Naive thymus-derived CD4-positive, alpha-beta T cell (primary cell): ENCODE measurements around the gene PPP3R1. TPM values are rescaled to one million over a fixed set of nuclear protein-coding genes. Genes with fewer than 3 reads are reported as not detected.

Experiments
- ATAC-seq: fragments of 150-1000 bp; cut with Tn5 transposase; 2 replicates; pipeline ENCODE4 v1.10.0; 2021; ENCODE audit warnings: mild to moderate bottlenecking, moderate library complexity
- CTCF ChIA-PET: fragments of 350-600 bp; sonication (Branson Sonifier 250); formaldehyde crosslinking; loops from one replicate; lab custom pipeline; 2021; ENCODE audit warnings: antibody characterized with exemption; lab: Charles Lee
- POLR2A ChIA-PET: fragments of 350-600 bp; sonication (Branson Sonifier 250); formaldehyde crosslinking; loops from one replicate; lab custom pipeline; 2021; ENCODE audit warnings: antibody characterized with exemption, inconsistent platforms; lab: Charles Lee
- DNase-seq, 9 donors: peaks; one replicate each; pipeline versions ENCODE4 v3.0.0 to v3.0.0-alpha.2; 2020 to 2022; ENCODE audit warnings: mixed read lengths in 1 of 9
- H3K27ac ChIP-seq: one replicate; pipeline ENCODE4 v1.7.0; 2013; ENCODE audit warnings: mild to moderate bottlenecking, low read depth, low read length, moderate library complexity
- H3K27me3 ChIP-seq, 2 donors: one replicate each; pipeline ENCODE4 v1.7.0; 2013; ENCODE audit warnings: low read length in 2 of 2, mild to moderate bottlenecking in 2 of 2, moderate library complexity in 2 of 2; ENCODE audit not compliant: control insufficient read depth in 2 of 2, insufficient read depth in 2 of 2
- H3K36me3 ChIP-seq, 3 experiments: 1 replicate in 2 of 3; 2 replicates in 1 of 3; pipeline ENCODE4 v1.7.0; 2013; ENCODE audit warnings: low read length in 3 of 3, mild to moderate bottlenecking in 3 of 3, moderate library complexity in 1 of 3; ENCODE audit not compliant: insufficient read depth in 3 of 3, control insufficient read depth in 2 of 3
- H3K4me1 ChIP-seq, 2 donors: one replicate each; pipeline ENCODE4 v1.7.0; 2013; ENCODE audit warnings: low read length in 2 of 2, mild to moderate bottlenecking in 2 of 2, moderate library complexity in 1 of 2; ENCODE audit not compliant: control insufficient read depth in 2 of 2, insufficient read depth in 2 of 2
- H3K4me3 ChIP-seq: 2 replicates; pipeline ENCODE4 v1.7.0; 2013; ENCODE audit warnings: mild to moderate bottlenecking, low read length
- H3K9me3 ChIP-seq, 3 experiments: 1 replicate in 2 of 3; 2 replicates in 1 of 3; pipeline ENCODE4 v1.7.0; 2013; ENCODE audit warnings: low read length in 3 of 3; ENCODE audit not compliant: control insufficient read depth in 2 of 3
- H3K27ac Mint-ChIP-seq, 9 donors: one replicate each; pipeline ENCODE4 v1.8.0; 2020 to 2022; ENCODE audit warnings: mixed read lengths in 9 of 9, mild to moderate bottlenecking in 8 of 9, moderate library complexity in 5 of 9, inconsistent platforms in 2 of 9
- H3K27me3 Mint-ChIP-seq, 5 donors: one replicate each; pipeline ENCODE4 v1.8.0; 2021 to 2022; ENCODE audit warnings: mixed read lengths in 5 of 5, mild to moderate bottlenecking in 1 of 5
- H3K36me3 Mint-ChIP-seq, 5 donors: one replicate each; pipeline ENCODE4 v1.8.0; 2020 to 2022; ENCODE audit warnings: mixed read lengths in 5 of 5, mild to moderate bottlenecking in 3 of 5, inconsistent platforms in 1 of 5
- H3K4me1 Mint-ChIP-seq, 7 donors: one replicate each; pipeline ENCODE4 v1.8.0; 2020 to 2022; ENCODE audit warnings: mixed read lengths in 7 of 7, mild to moderate bottlenecking in 3 of 7, inconsistent platforms in 1 of 7
- H3K4me3 Mint-ChIP-seq, 10 donors: one replicate each; pipeline ENCODE4 v1.8.0; 2020 to 2022; ENCODE audit warnings: mild to moderate bottlenecking in 10 of 10, mixed read lengths in 10 of 10, moderate library complexity in 6 of 10, inconsistent platforms in 2 of 10
- H3K9me3 Mint-ChIP-seq, 11 donors: one replicate each; pipeline ENCODE4 v1.8.0; 2020 to 2022; ENCODE audit warnings: mixed read lengths in 11 of 11, mild to moderate bottlenecking in 4 of 11, inconsistent platforms in 1 of 11, moderate library complexity in 1 of 11
- intact Hi-C, 2 donors: fragments of 100-400 bp; cut with micrococcal nuclease; formaldehyde crosslinking; loops; one replicate each; pipeline ENCODE4 v1.15.1; 2023
- polyA plus RNA-seq, 2 donors: library from polyadenylated mRNA; unstranded; fragments of 300-500 nt; fragmentation: Illumina TruSeq; gene quantifications; one replicate each; pipeline ENCODE4 v1.2.3, GENCODE V29; 2021
- total RNA-seq, 6 experiments: library from RNA in 5 of 6; stranded (reverse) in 5 of 6; gene quantifications; 1 replicate in 5 of 6; 2 replicates in 1 of 6; pipeline ENCODE4 v1.2.3 and lab custom pipeline; 2021 to 2026

The PPP3R1 gene
- total and polyA plus RNA-seq, 7 experiments from 2014 or later, result 2.6 to 78.2 (median 64.2) TPM

DNA sequence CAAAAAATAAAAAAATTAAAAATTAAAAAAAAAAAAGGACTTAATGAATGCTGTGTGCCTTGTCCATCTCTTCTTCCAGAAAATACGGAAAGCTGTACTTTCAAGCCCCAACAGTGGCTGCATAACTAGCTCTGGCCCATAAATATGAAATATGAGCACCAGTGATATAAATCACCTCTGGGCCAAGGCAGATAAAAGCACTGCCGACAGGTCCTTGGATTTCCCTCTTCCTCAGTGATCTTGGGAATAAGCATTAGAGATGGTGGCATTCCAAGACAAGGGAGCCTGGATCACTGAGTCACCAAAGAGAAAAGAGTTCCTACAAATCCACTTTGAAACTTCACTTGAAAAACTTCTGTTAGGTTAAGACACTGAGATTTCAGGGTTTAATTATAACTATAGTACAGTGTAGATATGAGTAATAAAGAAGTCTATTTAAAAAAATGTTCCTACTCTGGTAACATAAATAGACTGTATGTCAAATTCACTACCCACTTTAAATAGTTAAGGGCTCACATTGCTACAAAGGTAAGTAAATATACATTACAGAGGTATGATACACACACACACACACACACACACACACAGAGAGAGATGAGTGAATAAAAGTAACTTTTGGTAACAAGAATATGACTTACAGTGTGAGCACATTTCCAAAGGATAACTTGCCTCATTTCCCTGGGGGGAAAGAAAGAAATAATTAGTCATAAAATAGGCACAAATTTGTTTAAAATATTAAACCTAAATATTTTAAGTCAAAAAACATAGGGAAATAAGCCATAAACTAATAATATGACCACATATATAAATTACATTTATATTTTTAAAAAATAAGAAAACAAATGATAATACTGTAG, 35.6 kb downstream of the PPP3R1 start:
- no peaks in the 10 kb centered on the region for H3K9me3 ChIP-seq
- H3K36me3 ChIP-seq, result peaks cover 0 to 13% (median 0%) of the 10 kb centered on the region in 3 experiments
- H3K4me3 ChIP-seq, result no peak overlapping the region
- H3K4me1 ChIP-seq, result peaks cover 10 to 18% of the 10 kb centered on the region in 2 donors
- H3K4me1 Mint-ChIP-seq, result peaks cover 48 to 93% (median 89%) of the 10 kb centered on the region in 7 donors
- DNase-seq, result no peak
- no peak for ATAC-seq
- H3K9me3 Mint-ChIP-seq, result peaks cover 0 to 3% (median 0%) of the 10 kb centered on the region in 11 donors
- H3K27me3 Mint-ChIP-seq, result no peaks in the 10 kb centered on the region
- H3K27me3 ChIP-seq, result no peaks in the 10 kb centered on the region
- no peak overlapping the region for H3K27ac ChIP-seq
- ChIA-PET CTCF (interaction anchor here (0.7 kb wide), 1 partner anchor 21 kb away, joined by 3 read pairs; no protein-coding TSS in a partner anchor), POLR2A (interaction anchor here (0.6 to 0.8 kb wide), 2 partner anchors 18 to 33 kb away, joined by 3 read pairs; no protein-coding TSS in a partner anchor)
- peak overlapping the region in 4 of 10 donors; percentile 5 to 39 (median 30) for H3K4me3 Mint-ChIP-seq
- H3K36me3 Mint-ChIP-seq, result peaks cover 8 to 27% (median 22%) of the 10 kb centered on the region in 5 donors
- intact Hi-C loops, result loop anchor here in 1 of 2 donors (2.0 kb wide), 1 partner anchor 14 kb away; no protein-coding TSS in a partner anchor
- H3K27ac Mint-ChIP-seq, result peak overlapping the region in 5 of 9 donors; percentile 2 to 73 (median 53)

DNA sequence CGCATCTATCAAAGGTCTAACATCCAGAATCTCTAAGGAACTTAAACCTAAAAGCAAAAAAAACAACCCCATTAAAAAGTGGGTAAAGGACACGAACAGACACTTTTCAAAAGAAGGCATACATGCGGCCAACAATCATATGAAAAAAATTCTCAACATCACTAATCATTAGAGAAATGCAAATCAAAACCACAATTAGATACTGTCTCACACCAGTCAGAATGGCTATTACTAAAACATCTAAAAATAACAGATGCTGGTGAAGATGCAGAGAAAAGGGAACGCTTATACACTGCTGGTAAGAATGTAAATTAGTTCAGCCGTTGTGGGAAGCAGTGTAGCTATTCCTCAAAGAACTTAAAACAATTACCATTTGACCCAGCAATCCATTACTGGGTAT, 38.0 kb downstream of the PPP3R1 start:
- no peaks in the 10 kb centered on the region for H3K27me3 Mint-ChIP-seq
- peaks cover 11 to 29% (median 17%) of the 10 kb centered on the region in 5 donors for H3K36me3 Mint-ChIP-seq
- no peak overlapping the region for H3K4me3 Mint-ChIP-seq
- no peaks in the 10 kb centered on the region for H3K9me3 ChIP-seq
- peaks cover 0 to 13% (median 0%) of the 10 kb centered on the region in 3 experiments for H3K36me3 ChIP-seq
- ChIA-PET POLR2A (no interaction called here), CTCF (no interaction called here)
- no peaks in the 10 kb centered on the region for H3K27me3 ChIP-seq
- peaks cover 5 to 18% of the 10 kb centered on the region in 2 donors for H3K4me1 ChIP-seq
- intact Hi-C loops, result no loop called here
- no peak overlapping the region for H3K4me3 ChIP-seq
- H3K27ac Mint-ChIP-seq, result peak overlapping the region in 8 of 9 donors; percentile 8 to 71 (median 40)
- no peak for ATAC-seq
- no peak for DNase-seq
- no peaks in the 10 kb centered on the region for H3K9me3 Mint-ChIP-seq
- peaks cover 41 to 86% (median 80%) of the 10 kb centered on the region in 7 donors for H3K4me1 Mint-ChIP-seq
- no peak overlapping the region for H3K27ac ChIP-seq

DNA sequence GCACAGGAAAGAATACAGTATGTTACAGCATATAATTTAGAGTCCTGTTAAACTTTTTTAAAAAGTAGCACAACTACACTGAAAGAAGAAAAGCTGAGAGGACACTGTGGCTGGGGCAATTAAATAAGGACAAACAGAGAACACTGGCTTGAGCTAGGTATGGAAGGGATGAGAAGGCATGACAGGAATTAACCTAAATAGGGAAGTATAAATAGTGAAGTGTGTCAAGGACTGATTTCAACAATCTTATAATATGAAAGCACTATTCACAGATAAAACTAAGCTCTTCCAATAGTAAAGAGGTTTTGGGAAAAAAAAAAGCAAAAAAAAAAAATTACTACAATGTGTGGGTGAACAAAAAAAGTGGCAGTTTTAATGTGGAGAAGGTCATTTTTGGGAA, 45.5 kb downstream of the PPP3R1 start:
- Mint-ChIP-seq H3K36me3 (peaks cover 4 to 28% (median 6%) of the 10 kb centered on the region in 5 donors), H3K4me3 (peak overlapping the region in 9 of 10 donors; percentile 11 to 74 (median 50)), H3K9me3 (no peaks in the 10 kb centered on the region), H3K4me1 (peaks cover 48 to 84% (median 71%) of the 10 kb centered on the region in 7 donors), H3K27ac (peak overlapping the region; percentile 1 to 83 (median 66)), H3K27me3 (no peaks in the 10 kb centered on the region)
- Histone ChIP-seq H3K27me3 (no peaks in the 10 kb centered on the region), H3K9me3 (no peaks in the 10 kb centered on the region), H3K36me3 (no peaks in the 10 kb centered on the region), H3K27ac (peak overlapping the region; percentile 28), H3K4me3 (no peak overlapping the region), H3K4me1 (peaks cover 28 to 35% of the 10 kb centered on the region in 2 donors)
- ATAC-seq (peak; percentile 54), DNase-seq (no peak)
- intact Hi-C loops, result loop anchor here in 1 of 2 donors (2.0 kb wide), 1 partner anchor 44 kb away; no protein-coding TSS in a partner anchor
- POLR2A ChIA-PET, result interaction anchor here (0.6 to 1.4 kb wide), 3 partner anchors 11 to 22 kb away, joined by 3 to 4 read pairs (median 3); no protein-coding TSS in a partner anchor
- CTCF ChIA-PET, result interaction anchor here (1.4 kb wide), 1 partner anchor 13 kb away, joined by 3 read pairs; no protein-coding TSS in a partner anchor

DNA sequence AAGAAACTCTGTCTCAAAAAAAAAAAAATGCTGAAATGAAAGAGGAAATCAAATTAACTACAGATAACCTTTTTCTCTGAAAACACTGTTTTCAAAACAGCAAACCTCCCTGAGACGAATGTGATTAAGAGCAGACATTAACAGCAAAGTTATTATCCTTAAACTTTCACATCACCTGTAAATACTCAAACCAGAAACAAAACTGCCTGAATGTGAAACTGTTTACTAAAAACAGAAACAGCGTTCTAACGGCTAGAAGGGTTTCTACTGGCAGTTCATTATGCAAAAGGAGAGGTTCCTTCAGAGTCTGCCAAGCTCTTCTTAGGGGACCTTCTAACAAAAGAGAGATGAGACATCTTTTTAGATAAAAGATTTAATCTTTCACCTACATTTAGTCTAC, 48.7 kb downstream of the PPP3R1 start:
- peak in 3 of 9 donors; percentile 8 to 19 (median 16) for DNase-seq

DNA sequence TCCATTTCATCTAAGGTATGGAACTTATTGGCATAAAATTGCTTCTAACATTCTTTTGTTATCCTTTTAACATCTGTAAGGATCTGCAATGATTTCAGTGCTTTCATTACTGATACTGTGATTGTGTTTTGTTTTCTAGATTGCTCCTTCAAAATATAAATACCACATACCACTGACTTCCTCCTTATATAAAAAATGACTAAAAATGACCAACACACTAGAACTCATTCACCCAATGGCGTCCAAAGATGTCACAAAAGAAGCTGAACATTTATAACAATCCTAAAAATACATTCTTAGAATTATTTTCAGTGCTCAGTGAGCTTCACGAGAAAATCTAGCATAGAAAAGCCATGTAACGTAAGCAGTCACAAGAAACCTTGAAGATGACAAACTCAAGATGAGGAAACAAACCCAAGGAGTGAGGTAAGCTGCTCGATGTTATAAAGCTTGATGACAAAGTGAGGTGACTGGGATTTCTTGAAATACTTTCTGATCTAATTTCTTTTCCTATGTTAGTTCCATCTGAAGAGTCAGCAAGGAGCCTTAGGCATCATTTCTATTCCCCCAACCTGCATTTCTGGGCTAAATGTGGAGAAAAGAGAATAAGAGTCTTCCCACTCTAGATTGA, 52.1 kb downstream of the PPP3R1 start:
- H3K9me3 Mint-ChIP-seq, result no peaks in the 10 kb centered on the region
- H3K27ac Mint-ChIP-seq, result peak overlapping the region in 6 of 9 donors; percentile 6 to 90 (median 52)
- peaks cover 0 to 13% (median 0%) of the 10 kb centered on the region in 5 donors for H3K36me3 Mint-ChIP-seq
- H3K4me3 Mint-ChIP-seq, result no peak overlapping the region
- ChIA-PET CTCF (interaction anchor here (0.6 to 1.0 kb wide), 2 partner anchors 15 to 161 kb away, joined by 3 read pairs; no protein-coding TSS in a partner anchor), POLR2A (no interaction called here)
- ATAC-seq (peak; percentile 45), DNase-seq (no peak)
- H3K36me3 ChIP-seq, result no peaks in the 10 kb centered on the region
- peaks cover 39 to 90% (median 74%) of the 10 kb centered on the region in 7 donors for H3K4me1 Mint-ChIP-seq
- H3K27ac ChIP-seq, result no peak overlapping the region
- H3K4me3 ChIP-seq, result no peak overlapping the region
- H3K9me3 ChIP-seq, result no peaks in the 10 kb centered on the region
- intact Hi-C loops, result no loop called here
- H3K4me1 ChIP-seq, result peaks cover 10 to 15% of the 10 kb centered on the region in 2 donors
- H3K27me3 Mint-ChIP-seq, result no peaks in the 10 kb centered on the region
- H3K27me3 ChIP-seq, result no peaks in the 10 kb centered on the region

More for the DNA sequence above, 48.7 kb downstream of the PPP3R1 start:
- Histone ChIP-seq H3K27me3 (no peaks in the 10 kb centered on the region), H3K36me3 (no peaks in the 10 kb centered on the region), H3K9me3 (no peaks in the 10 kb centered on the region), H3K27ac (peak overlapping the region; percentile 38), H3K4me3 (no peak overlapping the region), H3K4me1 (peaks cover 28 to 35% of the 10 kb centered on the region in 2 donors)
- Mint-ChIP-seq H3K27ac (peak overlapping the region; percentile 53 to 90 (median 83)), H3K4me3 (peak overlapping the region in 9 of 10 donors; percentile 56 to 83 (median 72)), H3K4me1 (peaks cover 53 to 94% (median 81%) of the 10 kb centered on the region in 7 donors), H3K36me3 (peaks cover 0 to 13% (median 0%) of the 10 kb centered on the region in 5 donors), H3K27me3 (no peaks in the 10 kb centered on the region), H3K9me3 (no peaks in the 10 kb centered on the region)
- peak; percentile 60 for ATAC-seq
- ChIA-PET POLR2A (interaction anchor here (1.2 kb wide), 1 partner anchor 20 kb away, joined by 3 read pairs; no protein-coding TSS in a partner anchor), CTCF (interaction anchor here (0.6 kb wide), 1 partner anchor 11 kb away, joined by 4 read pairs; no protein-coding TSS in a partner anchor)
- intact Hi-C loops, result loop anchor here (1.0 to 2.0 kb wide), 2 partner anchors 13 to 48 kb away; no protein-coding TSS in a partner anchor
